GM18868 (cell line): ENCODE measurements around the gene PPP6R3.
"Not testable (repeated sequence)": the region's sequence is repeated elsewhere in the genome, so short reads cannot be mapped to it uniquely, and the experiment has no call there.

Experiments
- ATAC-seq: cut with Tn5 transposase; IDR thresholded peaks from one replicate; pipeline ENCODE4 v1.9.1; 2021; ENCODE audit warnings: mild to moderate bottlenecking, moderate library complexity; ENCODE audit not compliant: unreplicated experiment

PPP6R3 gene

GRCh38 chr11:68589547-68590216 is 129.1 kb downstream of the PPP6R3 start:
- ATAC-seq: no peak

- no peak for ATAC-seq
These were observed 131.2 kb downstream of the PPP6R3 start for GRCh38 chr11:68591719-68592118.

GRCh38 chr11:68593441-68593840 is 132.9 kb downstream of the PPP6R3 start:
- ATAC-seq: no peak

GRCh38 chr11:68594123-68594522 is 133.6 kb downstream of the PPP6R3 start:
- no peak for ATAC-seq

- no peak for ATAC-seq
These were observed 135.7 kb downstream of the PPP6R3 start for GRCh38 chr11:68596231-68596630.

DNA sequence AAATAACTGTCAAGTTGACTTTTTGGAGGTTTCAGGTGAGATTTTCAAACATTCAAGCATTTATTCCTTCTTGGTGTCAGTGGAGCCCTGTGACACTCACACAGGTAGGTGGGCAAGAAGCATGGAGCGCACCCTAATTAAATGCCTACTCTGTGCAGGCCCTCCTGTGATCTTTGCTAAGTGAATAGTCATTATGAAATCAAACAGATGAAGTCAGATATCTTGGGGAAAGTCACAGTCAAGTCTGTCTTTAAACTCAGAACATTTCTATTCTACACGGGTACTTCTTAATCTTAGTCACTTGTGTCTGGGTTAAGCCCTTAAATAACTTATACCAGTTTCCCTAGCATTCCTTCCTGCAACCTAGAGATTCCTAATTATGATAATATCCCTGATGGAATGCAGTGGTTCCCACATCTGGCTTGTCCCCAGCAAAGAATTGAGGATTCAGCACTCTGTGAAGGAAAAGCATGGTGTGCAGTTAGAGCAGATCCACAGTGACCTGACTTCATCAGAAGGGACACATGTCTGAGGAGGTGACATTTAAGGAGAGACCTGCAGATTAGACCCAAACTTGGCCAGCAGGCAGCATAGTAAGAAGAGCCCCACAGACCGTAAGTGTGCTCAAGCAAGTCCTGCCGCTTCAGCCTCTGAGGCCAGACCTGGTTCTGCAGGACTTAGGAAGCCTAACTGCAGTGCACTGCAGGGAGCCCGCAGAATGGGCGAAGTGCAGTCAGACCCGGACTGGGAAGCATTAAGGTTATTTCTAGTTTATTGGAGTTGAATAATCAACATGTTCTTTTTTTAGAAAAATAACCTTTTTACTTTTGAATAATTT is 138.5 kb downstream of the PPP6R3 start:
- ATAC-seq: no peak

DNA sequence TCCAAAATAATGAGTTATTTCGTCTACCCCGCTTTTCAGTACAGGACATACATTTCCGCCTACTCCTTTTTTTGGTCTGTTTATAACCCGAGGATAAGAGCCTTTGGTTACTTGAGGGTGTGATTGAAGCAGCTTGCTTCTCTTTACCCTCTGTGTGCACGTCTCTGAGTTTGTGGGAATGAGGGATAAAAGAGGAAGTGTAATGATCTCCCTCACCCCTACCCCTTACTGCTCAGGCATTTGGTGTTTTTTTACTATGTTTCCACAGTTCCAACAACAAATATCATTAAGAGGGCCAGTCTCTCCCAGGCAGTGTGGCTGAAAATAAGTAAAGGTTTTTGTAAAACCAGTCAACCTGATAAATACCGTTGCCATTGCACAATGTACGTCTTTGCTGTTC is 140.6 kb downstream of the PPP6R3 start:
- no peak for ATAC-seq

DNA sequence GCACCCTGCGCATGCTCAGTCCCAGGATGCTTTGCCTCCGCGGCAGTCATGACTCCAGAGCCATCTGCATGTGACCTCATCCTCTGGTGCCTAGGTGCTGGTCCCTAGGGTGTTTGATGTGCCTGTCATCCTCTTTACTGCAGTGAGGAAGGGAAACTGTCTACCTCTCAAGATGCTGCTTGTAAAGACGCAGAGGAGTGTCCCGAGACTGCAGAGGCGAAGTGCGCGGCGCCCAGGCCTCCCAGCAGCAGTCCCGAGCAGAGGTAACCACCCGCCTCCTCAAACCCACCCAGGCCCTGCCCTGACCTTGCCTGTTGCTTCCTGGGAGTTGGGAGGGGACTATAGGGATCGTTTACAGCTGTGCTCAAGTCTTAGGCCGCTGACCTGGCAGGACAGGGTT is 149.2 kb downstream of the PPP6R3 start:
- ATAC-seq: no peak

DNA sequence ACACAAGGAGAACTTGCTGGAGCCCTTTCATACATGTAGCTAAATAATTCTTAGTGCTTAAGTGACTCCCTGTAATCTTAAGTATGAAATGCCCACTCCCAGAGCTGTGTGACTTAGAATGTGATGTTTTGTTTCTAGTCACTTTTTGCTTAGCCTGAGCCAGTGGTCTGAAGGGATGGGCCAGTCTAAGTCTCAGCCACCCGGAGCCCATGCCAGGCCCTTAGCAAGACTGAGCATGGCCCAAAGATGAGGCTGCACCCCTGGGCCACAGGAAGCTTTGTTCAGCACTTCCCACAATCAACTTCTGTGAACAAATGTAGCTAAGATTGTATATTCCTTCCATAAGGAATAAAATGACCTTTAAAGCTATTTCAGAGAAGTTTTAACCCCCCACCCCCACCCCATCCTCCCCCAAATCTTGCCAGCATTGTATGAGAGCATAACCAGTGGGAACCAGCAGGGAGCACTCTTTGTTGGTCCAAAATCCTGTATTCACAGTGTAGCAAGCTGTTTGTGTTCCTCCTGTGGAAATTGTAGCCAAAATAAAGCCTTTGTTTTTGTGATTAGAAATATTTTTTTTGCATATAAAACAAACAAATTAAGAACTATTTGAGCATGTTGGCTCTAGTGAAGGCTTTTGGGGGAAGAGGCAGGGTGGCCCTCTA is 150.0 kb downstream of the PPP6R3 start:
- no peak for ATAC-seq

DNA sequence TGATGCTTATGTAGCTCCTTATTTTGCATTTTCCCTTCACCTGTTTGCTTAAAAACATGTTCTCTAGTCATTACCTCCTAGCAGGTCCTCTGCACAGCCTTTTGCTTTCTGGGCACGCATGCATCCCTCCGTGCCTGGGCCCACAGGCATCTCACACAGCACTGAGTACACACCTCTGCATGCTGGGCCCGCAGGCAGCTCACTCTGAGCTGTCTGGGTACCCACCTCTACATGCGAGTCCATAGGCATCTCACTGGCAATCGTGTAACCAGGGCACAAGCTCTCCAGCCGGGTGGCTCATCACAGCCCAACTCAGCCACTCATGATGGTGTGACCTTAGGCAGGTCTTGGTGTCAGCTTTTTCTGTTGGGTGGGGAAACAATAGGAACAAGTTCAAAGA is 155.1 kb downstream of the PPP6R3 start:
- no peak for ATAC-seq

DNA sequence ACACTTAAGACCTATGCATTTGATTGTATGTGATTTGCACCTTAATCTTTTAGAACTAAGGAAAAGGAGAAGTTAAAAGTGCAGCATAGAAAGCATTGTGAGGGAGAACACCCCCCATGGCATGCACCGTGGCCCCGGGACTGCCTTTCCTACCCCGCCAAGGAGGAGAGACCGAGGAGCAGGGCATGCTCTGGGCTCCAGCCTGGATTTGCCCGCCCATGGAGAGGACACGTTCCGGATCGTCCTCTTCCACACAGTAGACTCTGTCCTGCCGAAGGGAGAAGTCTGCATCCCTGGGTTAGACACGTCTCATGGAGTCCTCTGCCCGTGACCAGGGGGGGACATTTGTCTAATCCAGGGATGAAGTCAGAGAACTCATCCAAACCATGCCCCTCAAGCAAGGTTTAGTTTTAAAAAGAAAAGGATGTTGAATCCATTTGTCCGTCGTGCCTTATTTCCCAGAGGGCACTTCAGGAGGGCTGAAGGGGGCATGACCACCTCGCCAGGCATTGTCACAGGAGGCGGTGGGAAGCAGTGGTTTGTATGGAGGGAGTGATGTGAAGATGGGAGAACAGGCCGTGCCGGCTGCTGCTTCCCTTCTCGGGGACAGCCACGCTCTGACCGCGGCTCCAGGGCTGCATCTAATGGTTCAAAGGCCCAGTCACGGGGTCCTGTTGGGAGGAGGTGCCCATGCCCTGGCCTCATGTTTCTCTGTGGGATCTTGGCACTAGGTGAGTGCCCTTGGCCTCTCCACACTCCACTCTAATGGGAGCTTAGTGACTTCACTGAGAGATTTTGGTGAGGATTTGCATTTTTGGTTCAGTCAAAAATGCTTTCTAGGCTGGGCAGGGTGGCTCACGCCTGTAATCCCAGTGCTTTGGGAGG is 157.6 kb downstream of the PPP6R3 start:
- no peak for ATAC-seq

DNA sequence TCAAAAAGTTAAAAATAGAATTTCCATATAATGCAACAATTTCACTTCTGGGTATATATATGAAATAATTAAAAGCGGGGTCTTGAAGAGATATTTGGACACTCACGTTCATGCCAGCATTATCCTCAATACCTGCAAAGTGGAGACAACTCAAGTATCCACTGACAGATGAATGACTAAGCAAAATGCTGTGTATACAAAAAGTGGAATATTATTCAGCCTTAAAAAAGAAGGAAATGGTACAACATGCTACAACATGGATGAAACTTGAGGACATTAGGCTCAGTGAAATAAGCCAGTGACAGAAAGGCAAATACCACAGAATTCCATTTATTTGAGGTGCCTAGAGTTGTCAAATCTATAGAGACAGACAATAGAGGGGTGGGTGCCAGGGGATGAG is 161.3 kb downstream of the PPP6R3 start:
- no peak for ATAC-seq

DNA sequence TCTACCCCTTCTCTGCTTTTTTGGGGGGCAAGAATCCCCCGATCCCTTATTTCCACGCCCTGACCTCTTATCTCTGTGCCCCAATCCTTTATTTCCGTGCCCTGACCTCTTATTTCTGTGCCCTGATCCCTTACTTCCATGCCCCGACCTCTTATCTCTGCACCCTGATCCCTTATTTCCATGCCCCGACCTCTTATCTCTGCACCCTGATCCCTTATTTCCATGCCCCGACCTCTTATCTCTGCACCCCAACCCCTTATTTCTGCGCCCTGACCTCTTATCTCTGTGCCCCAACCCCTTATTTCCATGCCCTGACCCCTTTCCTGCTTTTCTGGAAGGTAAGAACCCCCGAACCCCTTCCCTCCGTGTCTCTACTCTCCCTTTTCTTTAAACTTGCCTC is 163.2 kb downstream of the PPP6R3 start:
- ATAC-seq: not testable (repeated sequence)

GRCh38 chr11:68625069-68625468 is 164.5 kb downstream of the PPP6R3 start:
- not testable (repeated sequence) for ATAC-seq

GRCh38 chr11:68626236-68626635 is 165.7 kb downstream of the PPP6R3 start:
- ATAC-seq: not testable (repeated sequence)

GRCh38 chr11:68628837-68629236 is 168.3 kb downstream of the PPP6R3 start:
- not testable (repeated sequence) for ATAC-seq

GRCh38 chr11:68632375-68632774 is 171.8 kb downstream of the PPP6R3 start:
- not testable (repeated sequence) for ATAC-seq

- no peak for ATAC-seq
These were observed 172.2 kb downstream of the PPP6R3 start for GRCh38 chr11:68632802-68633201.

DNA sequence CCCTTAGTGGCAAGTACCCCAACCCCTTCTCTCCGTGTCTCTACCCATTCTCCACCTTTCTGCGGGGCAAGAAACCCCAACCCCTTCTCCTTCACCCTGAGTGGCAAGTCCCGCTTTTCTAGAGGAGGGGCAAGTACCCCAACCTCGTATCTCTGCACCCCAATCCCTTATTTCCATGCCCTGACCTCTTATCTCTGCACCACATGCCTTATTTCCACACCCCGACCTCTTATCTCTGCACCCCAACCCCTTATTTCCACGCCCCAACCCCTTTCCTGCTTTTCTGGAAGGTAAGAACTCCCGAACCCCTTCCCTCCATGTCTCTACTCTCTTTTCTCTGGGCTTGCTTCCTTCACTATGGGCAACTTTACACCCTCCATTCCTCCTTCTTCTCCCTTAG is 174.1 kb downstream of the PPP6R3 start:
- ATAC-seq: not testable (repeated sequence)

DNA sequence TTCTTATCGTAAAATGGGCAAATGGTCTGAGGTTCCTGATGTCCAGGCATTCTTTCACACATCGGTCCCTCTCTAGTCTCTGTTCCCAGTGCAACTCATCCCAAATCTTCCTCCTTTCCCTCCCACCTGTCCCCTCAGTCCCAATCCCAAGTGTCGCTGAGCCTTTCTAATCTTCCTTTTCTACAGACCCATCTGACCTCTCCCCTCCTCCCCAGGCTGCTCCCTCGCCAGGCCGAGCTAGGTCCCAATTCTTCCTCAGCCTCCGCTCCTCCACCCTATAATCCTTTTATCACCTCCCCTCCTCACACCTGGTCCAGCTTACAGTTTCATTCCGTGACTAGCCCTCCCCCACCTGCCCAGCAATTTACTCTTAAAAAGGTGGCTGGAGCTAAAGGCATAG is 174.6 kb downstream of the PPP6R3 start:
- not testable (repeated sequence) for ATAC-seq

DNA sequence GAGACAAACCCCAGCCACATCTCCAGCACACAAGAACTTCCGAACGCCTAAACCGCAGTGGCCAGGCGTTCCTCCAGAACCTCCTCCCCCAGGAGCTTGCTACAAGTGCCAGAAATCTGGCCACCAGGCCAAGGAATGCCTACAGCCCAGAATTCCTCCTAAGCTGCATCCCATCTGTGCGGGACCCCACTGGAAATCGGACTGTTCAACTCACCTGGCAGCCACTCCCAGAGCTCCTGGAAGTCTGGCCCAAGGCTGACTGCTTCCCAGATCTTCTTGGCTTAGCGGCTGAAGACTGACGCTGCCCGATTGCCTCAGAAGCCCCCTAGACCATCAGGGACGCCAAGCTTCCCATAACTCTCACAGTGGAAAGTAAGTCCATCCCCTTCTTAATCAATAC is 175.3 kb downstream of the PPP6R3 start:
- not testable (repeated sequence) for ATAC-seq
